ENCODE results near the gene OR5AC2.
A peak's percentile ranks its signal among the peaks of the same experiment; 100 is the strongest.

OR5AC2 gene

DNA sequence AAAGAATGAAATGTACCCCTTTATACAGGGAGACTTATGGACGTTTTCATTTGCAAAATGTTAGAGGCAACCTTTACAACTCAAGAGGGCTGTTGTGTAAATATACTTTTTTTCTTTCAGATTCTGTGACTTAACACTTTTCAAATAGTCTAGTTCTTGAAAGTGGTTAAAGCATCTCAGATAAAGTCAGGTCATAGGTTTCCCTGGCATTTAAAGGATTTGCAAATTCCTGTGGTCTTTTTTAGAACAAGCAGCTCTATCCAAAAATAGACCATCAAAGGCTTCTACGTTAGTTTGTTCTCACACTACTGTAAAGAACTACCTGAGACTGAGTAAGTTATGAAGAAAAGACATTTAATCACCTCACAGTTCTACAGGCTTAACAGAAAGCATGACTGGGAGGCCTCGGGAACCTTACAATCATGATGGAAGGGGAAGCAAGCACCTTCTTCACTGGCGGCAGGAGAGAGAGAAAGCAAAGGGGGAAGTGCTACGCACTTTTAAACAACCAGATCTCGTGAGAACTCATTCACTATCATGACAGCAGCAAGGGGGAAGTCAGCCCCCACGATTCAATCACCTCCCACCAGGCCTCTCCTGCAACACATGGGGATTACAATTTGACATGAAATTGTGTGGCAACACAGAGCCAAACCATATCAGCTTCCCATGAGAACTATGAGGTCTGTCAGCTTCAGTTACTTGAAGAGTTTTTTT, 28.6 kb upstream of the OR5AC2 start:
- no peak for DNase-seq (ENCODE audit: low read depth, low spot score)
- Histone ChIP-seq H3K27ac (no peak overlapping the region), H3K9me3 (ENCODE audit: low read depth, low read length) (no peaks in the 10 kb centered on the region), H3K36me3 (ENCODE audit: insufficient read depth, low read length) (no peaks in the 10 kb centered on the region), H3K9ac (ENCODE audit: insufficient read length) (no peak overlapping the region), H3K4me3 (no peak overlapping the region)
- TF ChIP-seq EZH2 (IDR thresholded peaks at IDR 0.05) (no peak), POLR2AphosphoS5 (IDR thresholded peaks at IDR 0.05; ENCODE audit: borderline replicate concordance, low read depth, low read length) (no peak), FOXP2 (optimal IDR thresholded peaks at IDR 0.05; ENCODE audit: control extremely low read depth, extremely low read length, insufficient read depth) (no peak)

DNA sequence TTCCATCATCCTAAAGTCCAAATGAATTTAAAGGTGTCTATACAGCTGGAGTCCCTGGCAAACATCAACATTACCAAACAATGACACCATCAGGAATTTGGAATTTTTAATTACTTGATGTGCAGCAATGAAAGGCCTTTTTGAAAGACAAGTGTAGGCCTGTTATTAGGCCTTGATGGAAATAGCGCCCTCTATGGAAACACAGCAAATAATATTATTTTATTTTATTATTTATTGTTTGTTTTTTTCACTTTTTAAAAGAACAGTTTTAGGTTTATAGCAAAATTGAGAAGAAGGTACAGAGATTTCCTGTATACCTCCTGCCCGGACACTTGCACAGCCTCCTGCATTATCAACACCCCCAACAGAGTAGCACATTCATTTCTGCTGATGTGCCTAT, 18.1 kb upstream of the OR5AC2 start:
- H3K9ac ChIP-seq (ENCODE audit: insufficient read length): no peak overlapping the region
- no peak for DNase-seq (ENCODE audit: low read depth, low spot score)
- H3K9me3 ChIP-seq (ENCODE audit: low read depth, low read length): no peaks in the 10 kb centered on the region
- H3K27ac ChIP-seq: no peak overlapping the region
- TF ChIP-seq POLR2AphosphoS5 (IDR thresholded peaks at IDR 0.05; ENCODE audit: borderline replicate concordance, low read depth, low read length) (no peak), EZH2 (IDR thresholded peaks at IDR 0.05) (no peak), FOXP2 (optimal IDR thresholded peaks at IDR 0.05; ENCODE audit: control extremely low read depth, extremely low read length, insufficient read depth) (no peak)
- H3K36me3 ChIP-seq (ENCODE audit: insufficient read depth, low read length): no peaks in the 10 kb centered on the region
- H3K4me3 ChIP-seq: no peak overlapping the region

DNA sequence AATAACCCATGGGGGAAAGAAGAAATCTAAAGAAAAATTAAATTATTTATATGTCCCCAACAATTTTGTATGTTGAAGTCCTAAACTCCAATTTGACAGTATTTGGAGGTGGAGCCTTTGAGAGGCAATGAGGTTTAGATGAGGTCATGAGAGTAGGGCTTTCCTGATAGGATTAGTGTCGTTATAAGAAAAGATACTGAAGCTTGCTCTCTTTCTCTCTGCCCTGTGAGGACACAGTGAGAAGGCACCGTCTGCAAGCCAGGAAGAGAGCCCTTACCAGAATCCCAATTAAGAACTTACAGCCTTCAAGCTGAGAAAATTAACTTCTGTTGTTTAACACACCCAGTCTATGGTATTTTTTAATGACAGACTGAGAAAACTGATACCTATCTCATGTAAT, 16.1 kb upstream of the OR5AC2 start:
- no peak for TF ChIP-seq FOXP2 (optimal IDR thresholded peaks at IDR 0.05; ENCODE audit: control extremely low read depth, extremely low read length, insufficient read depth)
- no peak for TF ChIP-seq POLR2AphosphoS5 (IDR thresholded peaks at IDR 0.05; ENCODE audit: borderline replicate concordance, low read depth, low read length)
- no peaks in the 10 kb centered on the region for H3K36me3 ChIP-seq (ENCODE audit: insufficient read depth, low read length)
- no peak overlapping the region for H3K27ac ChIP-seq
- no peak overlapping the region for H3K4me3 ChIP-seq
- H3K9ac ChIP-seq (ENCODE audit: insufficient read length): no peak overlapping the region
- no peaks in the 10 kb centered on the region for H3K9me3 ChIP-seq (ENCODE audit: low read depth, low read length)
- no peak for DNase-seq (ENCODE audit: low read depth, low spot score)

DNA sequence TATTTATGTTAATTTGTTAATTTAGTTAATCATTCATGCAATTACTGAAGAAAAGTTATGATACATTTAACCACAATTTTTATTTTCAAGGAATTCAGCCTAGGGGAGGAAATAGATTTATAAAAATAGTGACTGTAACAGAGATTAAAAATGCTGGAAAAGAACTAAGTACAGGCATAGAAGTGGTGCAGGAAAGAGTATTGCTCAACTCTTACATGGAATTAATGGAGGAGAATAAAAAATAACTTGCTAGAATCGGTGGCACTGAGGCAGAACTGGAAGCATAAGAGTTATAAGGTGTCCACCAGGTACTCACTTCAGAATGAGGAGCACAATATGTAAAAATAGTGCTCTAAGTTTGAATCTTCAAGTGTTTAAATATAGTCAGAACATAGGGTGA, 13.5 kb upstream of the OR5AC2 start:
- DNase-seq (ENCODE audit: low read depth, low spot score): no peak
- H3K9me3 ChIP-seq (ENCODE audit: low read depth, low read length): no peaks in the 10 kb centered on the region; the same call in 1 of the 2 replicates
- no peak overlapping the region for H3K9ac ChIP-seq (ENCODE audit: insufficient read length)
- TF ChIP-seq POLR2AphosphoS5 (IDR thresholded peaks at IDR 0.05; ENCODE audit: borderline replicate concordance, low read depth, low read length) (no peak), FOXP2 (optimal IDR thresholded peaks at IDR 0.05; ENCODE audit: control extremely low read depth, extremely low read length, insufficient read depth) (no peak), EZH2 (IDR thresholded peaks at IDR 0.05) (no peak)
- no peak overlapping the region for H3K27ac ChIP-seq
- H3K36me3 ChIP-seq (ENCODE audit: insufficient read depth, low read length): no peaks in the 10 kb centered on the region
- H3K4me3 ChIP-seq: no peak overlapping the region

DNA sequence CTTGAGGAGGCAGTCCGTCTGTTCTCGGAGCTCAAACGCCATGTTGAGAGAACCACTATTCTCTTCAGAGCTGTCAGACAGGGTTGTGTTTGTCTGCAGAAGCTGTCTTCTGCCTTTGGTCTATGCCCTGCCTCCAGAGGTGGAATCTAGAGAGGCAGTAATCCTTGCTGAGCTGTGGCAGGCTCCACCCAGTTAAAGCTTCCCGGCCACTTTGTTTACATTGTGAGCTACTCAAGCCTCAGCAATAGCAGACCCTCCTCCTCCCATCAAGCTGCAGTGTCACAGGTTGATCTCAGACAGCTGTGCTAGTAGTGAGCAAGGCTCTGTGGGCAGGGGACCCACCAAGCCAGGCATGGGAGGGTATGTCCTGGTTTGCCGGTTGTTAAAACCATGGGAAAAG, 8.9 kb downstream of the OR5AC2 start:
- H3K36me3 ChIP-seq (ENCODE audit: insufficient read depth, low read length): no peaks in the 10 kb centered on the region
- no peak overlapping the region for H3K9ac ChIP-seq (ENCODE audit: insufficient read length)
- no peak for DNase-seq (ENCODE audit: low read depth, low spot score)
- TF ChIP-seq FOXP2 (optimal IDR thresholded peaks at IDR 0.05; ENCODE audit: control extremely low read depth, extremely low read length, insufficient read depth) (no peak), EZH2 (IDR thresholded peaks at IDR 0.05) (no peak), POLR2AphosphoS5 (IDR thresholded peaks at IDR 0.05; ENCODE audit: borderline replicate concordance, low read depth, low read length) (no peak)
- no peaks in the 10 kb centered on the region for H3K9me3 ChIP-seq (ENCODE audit: low read depth, low read length)
- H3K4me3 ChIP-seq: no peak overlapping the region
- H3K27ac ChIP-seq: no peak overlapping the region

DNA sequence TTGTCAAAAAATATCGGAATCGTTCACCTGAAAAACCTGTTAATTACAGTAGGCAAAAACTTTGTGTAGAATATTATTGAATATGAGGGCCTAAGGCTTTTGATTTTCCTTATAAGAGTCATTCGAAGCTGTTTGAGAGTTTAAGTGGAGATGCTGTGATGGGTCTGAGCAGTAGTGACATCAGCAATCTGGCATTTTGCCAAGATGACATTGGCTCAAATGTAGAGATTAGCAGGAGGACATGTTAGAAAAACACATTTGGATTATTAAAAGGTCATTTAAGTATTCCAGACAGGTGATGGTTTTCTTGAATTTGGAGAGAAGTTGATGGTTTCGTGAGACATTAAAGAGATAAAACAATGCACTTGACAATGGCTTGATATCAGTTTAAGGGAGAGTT, 12.9 kb downstream of the OR5AC2 start:
- H3K27ac ChIP-seq: no peak overlapping the region
- no peaks in the 10 kb centered on the region for H3K9me3 ChIP-seq (ENCODE audit: low read depth, low read length)
- H3K36me3 ChIP-seq (ENCODE audit: insufficient read depth, low read length): no peaks in the 10 kb centered on the region
- H3K4me3 ChIP-seq: no peak overlapping the region
- no peak for DNase-seq (ENCODE audit: low read depth, low spot score)
- TF ChIP-seq POLR2AphosphoS5 (IDR thresholded peaks at IDR 0.05; ENCODE audit: borderline replicate concordance, low read depth, low read length) (no peak), EZH2 (IDR thresholded peaks at IDR 0.05) (no peak), FOXP2 (optimal IDR thresholded peaks at IDR 0.05; ENCODE audit: control extremely low read depth, extremely low read length, insufficient read depth) (no peak)
- no peak overlapping the region for H3K9ac ChIP-seq (ENCODE audit: insufficient read length)

DNA sequence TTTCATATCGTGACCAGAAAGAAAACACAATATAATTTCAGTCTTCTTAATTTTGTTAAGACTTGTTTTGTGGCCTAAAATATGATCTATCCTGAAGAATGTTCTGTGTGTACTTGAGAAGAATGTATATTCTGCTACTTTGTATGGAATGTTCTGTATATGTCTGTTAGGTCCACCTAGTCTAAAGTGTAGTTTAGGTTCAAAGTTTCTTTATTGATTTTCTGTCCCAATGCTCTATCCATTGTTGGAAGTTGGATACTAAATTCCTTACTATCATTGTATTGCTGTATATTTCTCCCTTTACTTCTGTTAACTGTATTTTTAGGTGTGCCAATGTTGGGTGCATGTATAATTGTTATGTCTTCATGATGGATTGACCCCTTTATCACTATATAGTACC, 21.2 kb downstream of the OR5AC2 start:
- Histone ChIP-seq H3K4me3 (no peak overlapping the region), H3K9ac (ENCODE audit: insufficient read length) (no peak overlapping the region), H3K36me3 (ENCODE audit: insufficient read depth, low read length) (no peaks in the 10 kb centered on the region), H3K27ac (no peak overlapping the region), H3K9me3 (ENCODE audit: low read depth, low read length) (no peaks in the 10 kb centered on the region)
- DNase-seq (ENCODE audit: low read depth, low spot score): no peak
- no peak for TF ChIP-seq FOXP2 (optimal IDR thresholded peaks at IDR 0.05; ENCODE audit: control extremely low read depth, extremely low read length, insufficient read depth)
- no peak for TF ChIP-seq EZH2 (IDR thresholded peaks at IDR 0.05)
- TF ChIP-seq POLR2AphosphoS5 (IDR thresholded peaks at IDR 0.05; ENCODE audit: borderline replicate concordance, low read depth, low read length): no peak

DNA sequence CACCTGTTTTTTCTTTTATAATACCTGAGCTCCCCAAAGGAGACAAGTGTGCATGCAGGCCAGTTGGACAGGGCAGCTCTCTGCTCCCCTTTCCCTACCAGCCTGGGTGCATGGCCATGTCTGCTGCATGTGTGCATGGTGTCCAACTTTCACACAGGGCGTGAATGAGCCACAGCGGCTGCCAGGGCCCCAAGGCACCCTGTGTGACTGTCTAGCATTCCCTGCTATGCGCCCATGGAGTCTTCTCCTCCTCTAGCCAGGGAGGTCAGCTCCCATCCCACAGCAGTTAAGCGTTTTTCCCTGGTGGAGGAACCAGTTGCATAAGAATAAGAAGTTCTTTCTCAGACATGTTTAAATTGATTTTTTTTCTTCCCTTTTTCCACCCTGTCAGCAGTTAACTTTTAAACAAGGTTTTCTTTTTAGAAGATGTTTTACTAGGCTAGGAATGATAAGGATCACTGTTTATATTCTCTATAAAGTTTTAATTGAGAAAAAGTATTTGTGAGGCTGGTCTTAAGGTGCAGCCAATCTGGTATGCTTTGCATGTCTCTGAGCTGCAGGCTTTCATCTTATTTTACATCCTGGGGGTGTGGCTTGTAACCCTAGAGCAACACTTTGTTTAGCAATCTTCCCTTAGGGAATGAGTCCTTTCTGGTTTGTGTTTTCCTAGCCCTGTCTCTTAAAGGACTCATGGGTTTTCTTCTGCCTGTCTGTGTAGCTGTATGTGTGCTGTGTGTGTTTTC, 23.0 kb downstream of the OR5AC2 start:
- H3K27ac ChIP-seq: no peak overlapping the region
- H3K9me3 ChIP-seq (ENCODE audit: low read depth, low read length): no peaks in the 10 kb centered on the region
- H3K36me3 ChIP-seq (ENCODE audit: insufficient read depth, low read length): no peaks in the 10 kb centered on the region
- H3K9ac ChIP-seq (ENCODE audit: insufficient read length): no peak overlapping the region
- TF ChIP-seq POLR2AphosphoS5 (IDR thresholded peaks at IDR 0.05; ENCODE audit: borderline replicate concordance, low read depth, low read length) (no peak), EZH2 (IDR thresholded peaks at IDR 0.05) (no peak), FOXP2 (optimal IDR thresholded peaks at IDR 0.05; ENCODE audit: control extremely low read depth, extremely low read length, insufficient read depth) (no peak)
- no peak overlapping the region for H3K4me3 ChIP-seq
- DNase-seq (ENCODE audit: low read depth, low spot score): peak; percentile 6
